Endothelial cell (in vitro differentiated cells): ENCODE data around the gene PEA15. TPM values are rescaled to one million over a fixed set of nuclear protein-coding genes. Genes with fewer than 3 reads are reported as not detected.

Source experiments
- DNase-seq: peaks from one replicate; pipeline ENCODE4 v3.0.0; 2021; ENCODE audit warnings: low spot score
- H3K27ac Mint-ChIP-seq: one replicate; pipeline ENCODE4 v1.8.0; 2021; ENCODE audit warnings: mixed read lengths, inconsistent platforms; ENCODE audit not compliant: unreplicated experiment
- H3K27me3 Mint-ChIP-seq: one replicate; pipeline ENCODE4 v1.8.0; 2021; ENCODE audit warnings: mild to moderate bottlenecking, moderate library complexity, mixed read lengths, inconsistent platforms; ENCODE audit not compliant: unreplicated experiment
- H3K36me3 Mint-ChIP-seq: one replicate; pipeline ENCODE4 v1.8.0; 2021; ENCODE audit warnings: mild to moderate bottlenecking, low read depth, mixed read lengths, inconsistent platforms; ENCODE audit not compliant: unreplicated experiment
- H3K4me1 Mint-ChIP-seq: one replicate; pipeline ENCODE4 v1.8.0; 2021; ENCODE audit warnings: mild to moderate bottlenecking, mixed read lengths, inconsistent platforms; ENCODE audit not compliant: unreplicated experiment
- H3K4me3 Mint-ChIP-seq: one replicate; pipeline ENCODE4 v1.8.0; 2021; ENCODE audit warnings: mild to moderate bottlenecking, mixed read lengths, inconsistent platforms; ENCODE audit not compliant: unreplicated experiment
- H3K9me3 Mint-ChIP-seq: one replicate; pipeline ENCODE4 v1.8.0; 2021; ENCODE audit warnings: mixed read lengths, inconsistent platforms; ENCODE audit not compliant: unreplicated experiment
- total RNA-seq: library from RNA; stranded (reverse); fragmentation: NEBNext Ultra II Directional; extraction: Animal tissue kit (Norgen Biotek cat#: 25700); gene quantifications from one replicate; pipeline ENCODE4 v1.2.1, GENCODE V29; 2021; ENCODE audit not compliant: unreplicated experiment
- TF ChIP-seq, protein P1 (sequence below): fragments of 200-600 bp; sonication (generic); IDR thresholded peaks from one replicate; pipeline ENCODE4 v1.5.0; 2021; ENCODE audit warnings: antibody characterized with exemption; ENCODE audit not compliant: unreplicated experiment

Gene PEA15
- total RNA-seq, 1 donor from 2014 or later = 593 TPM

DNA sequence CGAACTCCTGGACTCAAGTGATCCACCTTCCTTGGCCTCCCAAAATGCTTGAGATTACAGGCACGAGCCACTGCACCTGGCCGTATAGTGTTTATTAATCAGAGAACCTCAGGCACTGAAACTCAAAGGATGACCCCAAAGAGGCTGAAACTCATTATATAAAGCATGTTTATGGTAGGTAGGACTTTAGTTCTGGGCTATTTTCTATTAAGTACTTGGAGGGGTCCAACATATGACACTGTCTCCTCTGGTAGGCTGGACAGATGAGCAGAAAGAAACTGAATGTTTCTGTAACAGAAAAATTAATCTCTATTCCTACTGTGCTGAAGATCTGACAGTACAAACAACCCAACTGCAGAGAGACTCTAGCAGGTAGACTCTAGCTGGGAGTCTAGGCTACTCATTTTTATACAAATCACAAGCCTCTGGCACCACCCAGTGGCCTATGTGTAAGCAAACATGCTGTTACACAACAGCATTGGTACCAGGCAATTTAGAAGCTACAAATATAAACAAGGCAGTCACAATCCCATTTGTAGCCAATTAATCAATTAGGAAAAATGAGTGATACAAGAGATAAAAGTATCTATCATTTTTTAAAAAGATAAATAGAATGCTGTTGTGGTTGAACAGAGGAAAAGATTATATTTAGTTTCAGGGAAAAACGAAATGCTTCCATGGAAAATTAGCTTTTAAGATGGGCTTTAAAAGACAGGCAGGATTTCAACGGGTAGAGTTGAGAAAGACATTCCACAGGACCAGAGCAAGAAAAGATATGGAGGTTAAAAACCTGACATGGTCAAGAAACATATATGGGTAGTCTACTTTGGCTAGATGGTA lies 46.7 kb downstream of the PEA15 start:
- TF ChIP-seq, protein P1, sequence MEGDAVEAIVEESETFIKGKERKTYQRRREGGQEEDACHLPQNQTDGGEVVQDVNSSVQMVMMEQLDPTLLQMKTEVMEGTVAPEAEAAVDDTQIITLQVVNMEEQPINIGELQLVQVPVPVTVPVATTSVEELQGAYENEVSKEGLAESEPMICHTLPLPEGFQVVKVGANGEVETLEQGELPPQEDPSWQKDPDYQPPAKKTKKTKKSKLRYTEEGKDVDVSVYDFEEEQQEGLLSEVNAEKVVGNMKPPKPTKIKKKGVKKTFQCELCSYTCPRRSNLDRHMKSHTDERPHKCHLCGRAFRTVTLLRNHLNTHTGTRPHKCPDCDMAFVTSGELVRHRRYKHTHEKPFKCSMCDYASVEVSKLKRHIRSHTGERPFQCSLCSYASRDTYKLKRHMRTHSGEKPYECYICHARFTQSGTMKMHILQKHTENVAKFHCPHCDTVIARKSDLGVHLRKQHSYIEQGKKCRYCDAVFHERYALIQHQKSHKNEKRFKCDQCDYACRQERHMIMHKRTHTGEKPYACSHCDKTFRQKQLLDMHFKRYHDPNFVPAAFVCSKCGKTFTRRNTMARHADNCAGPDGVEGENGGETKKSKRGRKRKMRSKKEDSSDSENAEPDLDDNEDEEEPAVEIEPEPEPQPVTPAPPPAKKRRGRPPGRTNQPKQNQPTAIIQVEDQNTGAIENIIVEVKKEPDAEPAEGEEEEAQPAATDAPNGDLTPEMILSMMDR = peak; percentile 31
- peak overlapping the region; percentile 2 for H3K27ac Mint-ChIP-seq
- no peaks in the 10 kb centered on the region for H3K27me3 Mint-ChIP-seq
- H3K4me3 Mint-ChIP-seq = no peak overlapping the region
- no peaks in the 10 kb centered on the region for H3K36me3 Mint-ChIP-seq
- peak; percentile 51 for DNase-seq
- H3K4me1 Mint-ChIP-seq = no peaks in the 10 kb centered on the region
- H3K9me3 Mint-ChIP-seq = no peaks in the 10 kb centered on the region

DNA sequence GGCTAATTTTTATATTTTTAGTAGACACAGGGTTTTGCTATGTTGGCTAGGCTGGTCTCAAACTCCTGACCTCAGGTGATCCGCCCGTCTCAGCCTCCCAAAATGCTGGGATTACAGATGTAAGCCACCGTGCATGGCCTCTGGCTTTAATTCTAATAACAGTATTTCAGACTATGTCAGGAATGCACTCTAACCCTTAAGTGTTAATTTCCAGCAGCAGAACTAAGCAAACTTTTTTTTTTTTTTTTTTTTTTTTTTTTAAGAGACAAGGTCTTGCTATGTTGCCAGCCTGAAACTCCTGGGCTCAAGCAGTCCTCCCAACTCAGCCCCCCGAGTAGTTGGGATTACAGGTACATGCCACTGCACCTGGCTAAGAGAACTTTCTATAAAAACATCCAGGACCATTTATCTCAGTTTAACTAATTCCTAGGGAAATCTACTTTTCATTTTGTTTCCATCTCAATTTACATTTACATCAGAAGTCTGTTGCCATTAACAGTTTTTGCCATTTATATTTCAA lies 50.7 kb downstream of the PEA15 start:
- peaks cover 16% of the 10 kb centered on the region for H3K4me1 Mint-ChIP-seq
- H3K27ac Mint-ChIP-seq = no peak overlapping the region
- no peaks in the 10 kb centered on the region for H3K27me3 Mint-ChIP-seq
- H3K36me3 Mint-ChIP-seq = peaks cover 3% of the 10 kb centered on the region
- no peaks in the 10 kb centered on the region for H3K9me3 Mint-ChIP-seq
- TF ChIP-seq, protein P1 = no peak
- H3K4me3 Mint-ChIP-seq = no peak overlapping the region
- DNase-seq = no peak

DNA sequence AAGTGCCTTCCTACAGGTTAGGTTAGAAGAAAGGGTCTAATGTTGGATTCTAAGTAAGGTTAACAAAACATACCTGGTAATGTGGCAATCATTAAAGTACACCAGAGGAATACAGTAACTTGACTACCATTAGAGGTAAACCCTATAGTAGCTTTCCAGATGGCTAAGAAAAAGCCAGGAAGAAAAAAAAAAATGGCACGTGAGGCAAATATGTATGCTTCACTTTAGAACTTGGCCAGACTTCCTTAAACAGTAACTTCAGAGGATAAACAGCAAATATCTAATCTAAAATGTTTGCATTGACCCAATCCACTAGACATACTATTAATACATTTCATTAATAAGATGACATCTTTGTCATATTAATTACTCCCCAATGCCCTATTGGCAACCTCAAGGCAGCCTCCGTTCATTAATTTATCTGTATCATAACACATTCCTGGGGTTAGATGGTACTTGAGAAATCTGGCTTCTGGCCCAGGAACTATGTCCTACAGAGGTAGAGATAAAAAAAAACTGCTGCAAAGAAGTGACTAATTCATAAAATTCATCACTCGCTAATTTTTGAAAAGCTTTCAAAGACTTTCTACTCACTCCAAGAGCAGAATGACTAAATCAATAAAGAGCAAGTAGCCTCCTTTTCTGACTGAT lies 51.3 kb downstream of the PEA15 start:
- DNase-seq = no peak
- H3K27me3 Mint-ChIP-seq = peaks cover 1% of the 10 kb centered on the region
- H3K27ac Mint-ChIP-seq = no peak overlapping the region
- TF ChIP-seq, protein P1 = no peak
- H3K9me3 Mint-ChIP-seq = no peaks in the 10 kb centered on the region
- peaks cover 21% of the 10 kb centered on the region for H3K4me1 Mint-ChIP-seq
- H3K36me3 Mint-ChIP-seq = peaks cover 5% of the 10 kb centered on the region
- H3K4me3 Mint-ChIP-seq = no peak overlapping the region

DNA sequence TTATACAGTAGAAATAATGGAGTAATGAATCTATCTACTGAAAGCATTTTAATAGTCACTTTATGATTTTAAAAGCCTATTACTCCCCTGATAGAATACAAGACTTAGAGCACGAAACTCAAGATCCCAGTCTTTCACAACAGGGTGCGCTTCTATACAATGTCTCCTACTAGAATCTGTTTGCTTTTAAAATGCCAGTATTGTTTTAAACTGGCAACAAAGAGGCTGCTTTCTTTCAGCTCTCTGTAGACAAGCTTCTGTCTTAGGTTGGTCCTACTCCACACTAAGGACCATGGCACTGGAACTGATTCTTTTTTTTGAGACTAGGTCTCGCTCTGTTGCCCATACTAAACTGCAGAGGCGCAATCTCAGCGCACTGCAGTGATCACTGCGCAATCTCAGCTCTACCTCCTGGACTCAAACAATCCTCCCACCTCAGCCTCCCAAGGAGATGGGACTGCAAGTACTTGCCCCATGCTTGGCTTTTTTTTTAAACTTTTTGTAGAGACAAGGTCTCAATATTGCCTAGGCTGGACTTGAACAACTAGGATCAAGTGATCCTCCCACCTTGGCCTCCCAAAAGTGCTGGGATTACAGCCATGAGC lies 52.3 kb downstream of the PEA15 start:
- no peak overlapping the region for H3K4me3 Mint-ChIP-seq
- peaks cover 27% of the 10 kb centered on the region for H3K4me1 Mint-ChIP-seq
- H3K27me3 Mint-ChIP-seq = peaks cover 5% of the 10 kb centered on the region
- TF ChIP-seq, protein P1 = no peak
- peaks cover 9% of the 10 kb centered on the region for H3K36me3 Mint-ChIP-seq
- no peak for DNase-seq
- H3K9me3 Mint-ChIP-seq = no peaks in the 10 kb centered on the region
- H3K27ac Mint-ChIP-seq = no peak overlapping the region
